ENCODE results near the gene RRP1. TPM values are rescaled to one million over a fixed set of nuclear protein-coding genes. Genes with fewer than 3 reads are reported as not detected.
"Not testable (repeated sequence)": the region's sequence is repeated elsewhere in the genome, so short reads cannot be mapped to it uniquely, and the experiment has no call there.

RRP1 gene
- polyA plus RNA-seq, 4 donors = 27.1 to 34.6 (median 33.7) TPM

- DNase-seq (ENCODE audit: low read depth in 4 of 4, low spot score in 2 of 4) = no peak
Observed at GRCh38 chr21:43832158-43832550, 42.8 kb downstream of the RRP1 start.

- no peak for DNase-seq (ENCODE audit: low read depth in 4 of 4, low spot score in 2 of 4)
Observed at GRCh38 chr21:43832648-43833047, 43.3 kb downstream of the RRP1 start.

GRCh38 chr21:43834146-43834905, 44.9 kb downstream of the RRP1 start:
- DNase-seq (ENCODE audit: low read depth in 4 of 4, low spot score in 2 of 4) = no peak

- DNase-seq (ENCODE audit: low read depth in 4 of 4, low spot score in 2 of 4) = no peak
Observed at GRCh38 chr21:43835050-43835449, 45.7 kb downstream of the RRP1 start.

GRCh38 chr21:43835861-43836260, 46.5 kb downstream of the RRP1 start:
- no peak for DNase-seq (ENCODE audit: low read depth in 4 of 4, low spot score in 2 of 4)

- DNase-seq (ENCODE audit: low read depth in 4 of 4, low spot score in 2 of 4) = no peak
Observed at GRCh38 chr21:43836616-43837015, 47.2 kb downstream of the RRP1 start.

GRCh38 chr21:43840259-43840658, 50.9 kb downstream of the RRP1 start:
- DNase-seq (ENCODE audit: low read depth in 4 of 4, low spot score in 2 of 4) = no peak

- DNase-seq (ENCODE audit: low read depth in 4 of 4, low spot score in 2 of 4) = no peak
Observed at GRCh38 chr21:43842742-43843141, 53.4 kb downstream of the RRP1 start.

GRCh38 chr21:43844906-43845305, 55.5 kb downstream of the RRP1 start:
- not testable (repeated sequence) for DNase-seq (ENCODE audit: low read depth in 4 of 4, low spot score in 2 of 4)

GRCh38 chr21:43845386-43845785, 56.0 kb downstream of the RRP1 start:
- no peak for DNase-seq (ENCODE audit: low read depth in 4 of 4, low spot score in 2 of 4)

GRCh38 chr21:43846430-43846829, 57.1 kb downstream of the RRP1 start:
- no peak for DNase-seq (ENCODE audit: low read depth in 4 of 4, low spot score in 2 of 4)

- no peak for DNase-seq (ENCODE audit: low read depth in 4 of 4, low spot score in 2 of 4)
Observed at GRCh38 chr21:43847301-43847700, 57.9 kb downstream of the RRP1 start.

- DNase-seq (ENCODE audit: low read depth in 4 of 4, low spot score in 2 of 4) = no peak
Observed at GRCh38 chr21:43848771-43849170, 59.4 kb downstream of the RRP1 start.

- DNase-seq (ENCODE audit: low read depth in 4 of 4, low spot score in 2 of 4) = no peak
Observed at GRCh38 chr21:43849532-43850299, 60.3 kb downstream of the RRP1 start.

GRCh38 chr21:43850728-43851295, 61.4 kb downstream of the RRP1 start:
- DNase-seq (ENCODE audit: low read depth in 4 of 4, low spot score in 2 of 4) = no peak

- no peak for DNase-seq (ENCODE audit: low read depth in 4 of 4, low spot score in 2 of 4)
Observed at GRCh38 chr21:43851593-43851992, 62.2 kb downstream of the RRP1 start.

- DNase-seq (ENCODE audit: low read depth in 4 of 4, low spot score in 2 of 4) = no peak
Observed at GRCh38 chr21:43853851-43854772, 64.7 kb downstream of the RRP1 start.
